HG03045 (cell line): Measurements from ENCODE around the gene NRP2.

Experiments used
- ATAC-seq: cut with Tn5 transposase; IDR thresholded peaks from one replicate; pipeline ENCODE4 v1.9.1; 2021; ENCODE audit warnings: mild to moderate bottlenecking, moderate library complexity; ENCODE audit not compliant: unreplicated experiment

Gene NRP2

GRCh38 chr2:205659922-205660321 is 22.4 kb upstream of the NRP2 start:
- ATAC-seq = no peak

- ATAC-seq = no peak
Measured at GRCh38 chr2:205660521-205661124, 21.7 kb upstream of the NRP2 start.

GRCh38 chr2:205661281-205661680 is 21.0 kb upstream of the NRP2 start:
- ATAC-seq = no peak

GRCh38 chr2:205662206-205662965 is 19.9 kb upstream of the NRP2 start:
- ATAC-seq = no peak

GRCh38 chr2:205665791-205666190 is 16.5 kb upstream of the NRP2 start:
- ATAC-seq = no peak

GRCh38 chr2:205670292-205670691 is 12.0 kb upstream of the NRP2 start:
- ATAC-seq = no peak

GRCh38 chr2:205673312-205673711 is 9.0 kb upstream of the NRP2 start:
- no peak for ATAC-seq

GRCh38 chr2:205675861-205676516 is 6.3 kb upstream of the NRP2 start:
- ATAC-seq = no peak

GRCh38 chr2:205678541-205679142 is 3.7 kb upstream of the NRP2 start:
- ATAC-seq = no peak

GRCh38 chr2:205679410-205680009 is 2.8 kb upstream of the NRP2 start:
- no peak for ATAC-seq

- peak; percentile 51 for ATAC-seq
Measured at GRCh38 chr2:205680067-205680466, 2.2 kb upstream of the NRP2 start.

GRCh38 chr2:205680903-205681302 is 1.4 kb upstream of the NRP2 start:
- ATAC-seq = no peak

- no peak for ATAC-seq
Measured at GRCh38 chr2:205681401-205682238, 681 bp upstream of the NRP2 start.

- no peak for ATAC-seq
Measured at GRCh38 chr2:205682971-205683501, 735 bp downstream of the NRP2 start.

GRCh38 chr2:205683502-205684367 is 1.4 kb downstream of the NRP2 start:
- no peak for ATAC-seq

- ATAC-seq = no peak
Measured at GRCh38 chr2:205684871-205685313, 2.6 kb downstream of the NRP2 start.

- no peak for ATAC-seq
Measured at GRCh38 chr2:205685314-205686055, 3.2 kb downstream of the NRP2 start.

GRCh38 chr2:205686056-205686782 is 3.9 kb downstream of the NRP2 start:
- ATAC-seq = no peak
